ENCODE results near the gene TRABD2A. TPM values are rescaled to one million over a fixed set of nuclear protein-coding genes. Genes with fewer than 3 reads are reported as not detected.

The TRABD2A gene
- total RNA-seq, 2 experiments from 2014 or later, result 166 to 170 TPM

DNA sequence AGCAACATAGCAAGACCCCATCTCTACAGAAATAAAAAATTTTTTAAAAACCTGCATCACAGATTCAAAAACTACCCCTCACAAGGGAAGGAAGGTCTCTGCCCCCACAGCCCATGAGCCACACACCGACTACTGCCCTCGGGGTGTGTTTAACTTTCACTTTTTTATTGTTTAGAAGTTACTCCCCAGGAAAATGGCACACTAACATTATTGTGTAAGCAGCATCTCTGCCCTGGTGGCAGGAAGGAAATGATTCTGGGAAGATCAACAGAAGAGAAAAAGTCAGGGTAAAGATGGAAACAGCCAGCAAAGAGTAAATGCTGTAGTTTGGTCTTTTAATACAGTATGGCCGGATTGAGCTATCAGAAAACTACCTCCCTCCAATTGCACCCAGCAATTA lies 21.9 kb downstream of the TRABD2A start:
- peak overlapping the region; percentile 58 for H3K4me3 Mint-ChIP-seq
- Histone ChIP-seq H3K4me1 (ENCODE audit: insufficient read depth, low read length) (peaks cover 97% of the 10 kb centered on the region), H3K9me3 (ENCODE audit: control insufficient read depth in 1 of 2, insufficient read depth in 1 of 2, low read length in 2 of 2) (no peaks in the 10 kb centered on the region), H3K36me3 (ENCODE audit: insufficient read depth, low read length) (peaks cover 9% of the 10 kb centered on the region), H3K27ac (ENCODE audit: low read depth in 1 of 2, low read length in 2 of 2) (peak overlapping the region; percentile 53 to 69), H3K4me3 (ENCODE audit: low read length) (peak overlapping the region; percentile 13), H3K27me3 (ENCODE audit: control insufficient read depth in 1 of 2, insufficient read depth in 2 of 2, low read length in 2 of 2) (no peaks in the 10 kb centered on the region)
- POLR2A ChIA-PET, result interaction anchor here (0.8 to 9.8 kb wide), 9 partner anchors 11 to 175 kb away, joined by 3 to 132 read pairs (median 7); no protein-coding TSS in a partner anchor
- TF ChIP-seq, protein P1, sequence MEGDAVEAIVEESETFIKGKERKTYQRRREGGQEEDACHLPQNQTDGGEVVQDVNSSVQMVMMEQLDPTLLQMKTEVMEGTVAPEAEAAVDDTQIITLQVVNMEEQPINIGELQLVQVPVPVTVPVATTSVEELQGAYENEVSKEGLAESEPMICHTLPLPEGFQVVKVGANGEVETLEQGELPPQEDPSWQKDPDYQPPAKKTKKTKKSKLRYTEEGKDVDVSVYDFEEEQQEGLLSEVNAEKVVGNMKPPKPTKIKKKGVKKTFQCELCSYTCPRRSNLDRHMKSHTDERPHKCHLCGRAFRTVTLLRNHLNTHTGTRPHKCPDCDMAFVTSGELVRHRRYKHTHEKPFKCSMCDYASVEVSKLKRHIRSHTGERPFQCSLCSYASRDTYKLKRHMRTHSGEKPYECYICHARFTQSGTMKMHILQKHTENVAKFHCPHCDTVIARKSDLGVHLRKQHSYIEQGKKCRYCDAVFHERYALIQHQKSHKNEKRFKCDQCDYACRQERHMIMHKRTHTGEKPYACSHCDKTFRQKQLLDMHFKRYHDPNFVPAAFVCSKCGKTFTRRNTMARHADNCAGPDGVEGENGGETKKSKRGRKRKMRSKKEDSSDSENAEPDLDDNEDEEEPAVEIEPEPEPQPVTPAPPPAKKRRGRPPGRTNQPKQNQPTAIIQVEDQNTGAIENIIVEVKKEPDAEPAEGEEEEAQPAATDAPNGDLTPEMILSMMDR (IDR thresholded peaks at IDR 0.05), result no peak
- no peaks in the 10 kb centered on the region for H3K27me3 Mint-ChIP-seq
- intact Hi-C loops (cut with DNase I, micrococcal nuclease), result loop anchor here in 1 of 2 experiments (5.0 kb wide), 1 partner anchor 207 kb away; no protein-coding TSS in a partner anchor
- H3K27ac Mint-ChIP-seq, result peak overlapping the region; percentile 94
- DNase-seq, result peak in 2 of 14 experiments; percentile 22 to 61
- H3K36me3 Mint-ChIP-seq (ENCODE audit: low read depth), result peaks cover 92% of the 10 kb centered on the region
- H3K4me1 Mint-ChIP-seq (ENCODE audit: low read depth), result peaks cover 100% of the 10 kb centered on the region
- CTCF ChIA-PET, result interaction anchor here (1.4 to 2.7 kb wide), 2 partner anchors 23 to 67 kb away, joined by 3 to 14 read pairs; no protein-coding TSS in a partner anchor
- H3K9me3 Mint-ChIP-seq, result peaks cover 7% of the 10 kb centered on the region
- ATAC-seq (ENCODE audit: poor library complexity), result no peak

DNA sequence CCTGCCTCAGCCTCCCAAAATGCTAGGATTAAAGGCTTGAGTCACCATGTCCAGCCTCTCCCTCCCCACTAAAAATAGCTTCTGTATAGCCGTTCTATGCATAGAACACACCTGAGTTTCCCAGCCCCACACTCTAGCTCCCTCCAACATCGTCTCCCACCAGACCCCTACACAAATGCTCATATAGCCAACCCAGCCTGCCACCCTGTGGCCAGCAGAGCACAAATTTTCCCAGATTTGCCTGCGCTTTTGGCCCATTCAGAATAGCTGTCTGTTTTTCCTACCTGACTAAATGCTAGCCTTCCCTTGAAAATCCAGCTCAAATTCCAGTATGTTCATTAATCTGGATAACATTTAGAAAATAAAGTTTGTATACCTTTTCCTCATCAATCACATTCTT lies 22.8 kb downstream of the TRABD2A start:
- H3K27ac ChIP-seq (ENCODE audit: low read depth in 1 of 2, low read length in 2 of 2), result peak overlapping the region; percentile 53 to 69
- CTCF ChIA-PET, result interaction anchor here (0.9 to 2.7 kb wide), 2 partner anchors 20 to 68 kb away, joined by 3 to 14 read pairs; no protein-coding TSS in a partner anchor
- POLR2A ChIA-PET, result interaction anchor here (0.8 to 9.8 kb wide), 12 partner anchors 10 to 205 kb away, joined by 3 to 132 read pairs (median 6); partner anchors contain the start of gene TRABD2A
- peaks cover 91% of the 10 kb centered on the region for H3K36me3 Mint-ChIP-seq (ENCODE audit: low read depth)
- H3K9me3 Mint-ChIP-seq, result peaks cover 9% of the 10 kb centered on the region
- intact Hi-C loops (cut with DNase I, micrococcal nuclease), result loop anchor here in 1 of 2 experiments (5.0 kb wide), 1 partner anchor 206 kb away; no protein-coding TSS in a partner anchor
- peak overlapping the region; percentile 32 for H3K4me3 Mint-ChIP-seq
- H3K27me3 Mint-ChIP-seq, result no peaks in the 10 kb centered on the region
- H3K4me1 ChIP-seq (ENCODE audit: insufficient read depth, low read length), result peaks cover 96% of the 10 kb centered on the region
- no peak overlapping the region for H3K4me3 ChIP-seq (ENCODE audit: low read length)
- peaks cover 96% of the 10 kb centered on the region for H3K4me1 Mint-ChIP-seq (ENCODE audit: low read depth)
- H3K36me3 ChIP-seq (ENCODE audit: insufficient read depth, low read length), result peaks cover 9% of the 10 kb centered on the region
- H3K27ac Mint-ChIP-seq, result peak overlapping the region; percentile 94
- H3K27me3 ChIP-seq (ENCODE audit: control insufficient read depth in 1 of 2, insufficient read depth in 2 of 2, low read length in 2 of 2), result no peaks in the 10 kb centered on the region
- TF ChIP-seq, protein P1 (IDR thresholded peaks at IDR 0.05), result peak; percentile 26
- DNase-seq (no peak), ATAC-seq (ENCODE audit: poor library complexity) (no peak)
- H3K9me3 ChIP-seq (ENCODE audit: control insufficient read depth in 1 of 2, insufficient read depth in 1 of 2, low read length in 2 of 2), result peaks cover 3 to 5% of the 10 kb centered on the region in 2 experiments

GRCh38 chr2:84857566-84857965 lies 23.3 kb downstream of the TRABD2A start:
- Mint-ChIP-seq H3K27me3 (no peaks in the 10 kb centered on the region), H3K4me3 (peak overlapping the region; percentile 32), H3K9me3 (peaks cover 12% of the 10 kb centered on the region), H3K27ac (peak overlapping the region; percentile 94), H3K36me3 (ENCODE audit: low read depth) (peaks cover 91% of the 10 kb centered on the region), H3K4me1 (ENCODE audit: low read depth) (peaks cover 96% of the 10 kb centered on the region)
- H3K27ac ChIP-seq (ENCODE audit: low read depth in 1 of 2, low read length in 2 of 2), result peak overlapping the region; percentile 53 to 69
- TF ChIP-seq, protein P1 (IDR thresholded peaks at IDR 0.05), result no peak
- CTCF ChIA-PET, result interaction anchor here (0.9 to 2.7 kb wide), 3 partner anchors 19 to 68 kb away, joined by 3 to 14 read pairs (median 3); no protein-coding TSS in a partner anchor
- no peak overlapping the region for H3K4me3 ChIP-seq (ENCODE audit: low read length)
- H3K9me3 ChIP-seq (ENCODE audit: control insufficient read depth in 1 of 2, insufficient read depth in 1 of 2, low read length in 2 of 2), result peaks cover 3 to 9% of the 10 kb centered on the region in 2 experiments
- intact Hi-C loops (cut with DNase I, micrococcal nuclease), result loop anchor here (2.0 to 5.0 kb wide), 2 partner anchors 17 to 205 kb away; no protein-coding TSS in a partner anchor
- no peak for ATAC-seq (ENCODE audit: poor library complexity)
- POLR2A ChIA-PET, result interaction anchor here (0.5 to 9.8 kb wide), 15 partner anchors 9 to 377 kb away, joined by 3 to 132 read pairs (median 4); partner anchors contain the start of gene TRABD2A
- no peak for DNase-seq
- peaks cover 95% of the 10 kb centered on the region for H3K4me1 ChIP-seq (ENCODE audit: insufficient read depth, low read length)
- no peaks in the 10 kb centered on the region for H3K27me3 ChIP-seq (ENCODE audit: control insufficient read depth in 1 of 2, insufficient read depth in 2 of 2, low read length in 2 of 2)
- peaks cover 12% of the 10 kb centered on the region for H3K36me3 ChIP-seq (ENCODE audit: insufficient read depth, low read length)
